Activated CD4-positive, alpha-beta memory T cell treated with anti-CD3 and anti-CD28 coated beads for 36 hours (primary cell): ENCODE results near the gene FRMD1. TPM values are rescaled to one million over a fixed set of nuclear protein-coding genes. Genes with fewer than 3 reads are reported as not detected.

ENCODE experiments used
- CTCF ChIA-PET: fragments of 350-600 bp; sonication (Branson Sonifier 250); formaldehyde crosslinking; loops from one replicate; lab custom pipeline; 2021; ENCODE audit warnings: antibody characterized with exemption, inconsistent platforms; lab: Charles Lee
- POLR2A ChIA-PET: fragments of 350-600 bp; sonication (Branson Sonifier 250); formaldehyde crosslinking; loops from one replicate; lab custom pipeline; 2021; ENCODE audit warnings: antibody characterized with exemption; lab: Charles Lee
- DNase-seq: peaks from one replicate; pipeline ENCODE4 v3.0.0-alpha.2; 2020
- H3K27ac Mint-ChIP-seq: one replicate; pipeline ENCODE4 v1.8.0; 2021; ENCODE audit warnings: mixed read lengths
- H3K27me3 Mint-ChIP-seq: one replicate; pipeline ENCODE4 v1.8.0; 2021; ENCODE audit warnings: mixed read lengths
- H3K36me3 Mint-ChIP-seq: one replicate; pipeline ENCODE4 v1.8.0; 2021; ENCODE audit warnings: mixed read lengths
- H3K4me1 Mint-ChIP-seq: one replicate; pipeline ENCODE4 v1.8.0; 2021; ENCODE audit warnings: low read depth, mixed read lengths
- H3K4me3 Mint-ChIP-seq: one replicate; pipeline ENCODE4 v1.8.0; 2021; ENCODE audit warnings: mild to moderate bottlenecking, mixed read lengths
- H3K9me3 Mint-ChIP-seq: one replicate; pipeline ENCODE4 v1.8.0; 2021; ENCODE audit warnings: mixed read lengths
- intact Hi-C: fragments of 100-400 bp; cut with micrococcal nuclease; formaldehyde crosslinking; loops from one replicate; pipeline ENCODE4 v1.15.1; 2023
- total RNA-seq, 2 experiments: library from RNA; stranded (reverse); gene quantifications; one replicate each; pipeline ENCODE4 v1.2.3, GENCODE V29; 2021

Gene FRMD1
- not detected for total RNA-seq

GRCh38 chr6:168078943-168079405, at the start of gene FRMD1:
FRMD1 (minus strand) TSS chr6:168079212; CDS start chr6:168079094, 118 bp downstream.
- DNase-seq: no peak
- no peak within 1 kb of the TSS for H3K4me3 Mint-ChIP-seq

GRCh38 chr6:168128006-168128630, 49.1 kb upstream of the FRMD1 start:
- no peak for DNase-seq
- H3K27ac Mint-ChIP-seq: no peak overlapping the region
- H3K4me1 Mint-ChIP-seq: no peaks in the 10 kb centered on the region

More at GRCh38 chr6:168078943-168079405, at the start of gene FRMD1:
- ChIA-PET CTCF (no interaction called here), POLR2A (no interaction called here)
- Mint-ChIP-seq H3K9me3 (no peaks in the 10 kb centered on the region), H3K4me1 (no peaks in the 10 kb centered on the region), H3K27ac (no peak within 1 kb of the TSS), H3K36me3 (no peaks in the 10 kb centered on the region), H3K27me3 (no peaks in the 10 kb centered on the region)
- intact Hi-C loops: no loop called here

GRCh38 chr6:168127384-168127868, 48.4 kb upstream of the FRMD1 start:
- Mint-ChIP-seq H3K4me1 (no peaks in the 10 kb centered on the region), H3K9me3 (peaks cover 2% of the 10 kb centered on the region), H3K27ac (no peak overlapping the region), H3K36me3 (no peaks in the 10 kb centered on the region), H3K27me3 (peaks cover 24% of the 10 kb centered on the region), H3K4me3 (no peak overlapping the region)
- POLR2A ChIA-PET: no interaction called here
- intact Hi-C loops: no loop called here
- DNase-seq: no peak
- CTCF ChIA-PET: no interaction called here

More at GRCh38 chr6:168128006-168128630, 49.1 kb upstream of the FRMD1 start:
- H3K36me3 Mint-ChIP-seq: no peaks in the 10 kb centered on the region
- CTCF ChIA-PET: no interaction called here
- H3K27me3 Mint-ChIP-seq: peaks cover 21% of the 10 kb centered on the region
- H3K9me3 Mint-ChIP-seq: no peaks in the 10 kb centered on the region
- POLR2A ChIA-PET: no interaction called here
- H3K4me3 Mint-ChIP-seq: no peak overlapping the region
- intact Hi-C loops: no loop called here

GRCh38 chr6:168126566-168127383, 47.8 kb upstream of the FRMD1 start:
- POLR2A ChIA-PET: no interaction called here
- Mint-ChIP-seq H3K9me3 (peaks cover 2% of the 10 kb centered on the region), H3K36me3 (no peaks in the 10 kb centered on the region), H3K27me3 (peaks cover 19% of the 10 kb centered on the region), H3K4me1 (no peaks in the 10 kb centered on the region), H3K27ac (no peak overlapping the region), H3K4me3 (no peak overlapping the region)
- CTCF ChIA-PET: no interaction called here
- DNase-seq: no peak
- intact Hi-C loops: no loop called here

- Mint-ChIP-seq H3K4me3 (no peak overlapping the region), H3K36me3 (no peaks in the 10 kb centered on the region), H3K27ac (no peak overlapping the region), H3K27me3 (peaks cover 11% of the 10 kb centered on the region), H3K4me1 (peaks cover 3% of the 10 kb centered on the region), H3K9me3 (peaks cover 2% of the 10 kb centered on the region)
- intact Hi-C loops: no loop called here
- no peak for DNase-seq
- ChIA-PET CTCF (no interaction called here), POLR2A (no interaction called here)
Measured at GRCh38 chr6:168125429-168126001, 46.5 kb upstream of the FRMD1 start.

- peaks cover 9% of the 10 kb centered on the region for H3K27me3 Mint-ChIP-seq
- POLR2A ChIA-PET: no interaction called here
- DNase-seq: no peak
- H3K4me1 Mint-ChIP-seq: peaks cover 3% of the 10 kb centered on the region
- H3K36me3 Mint-ChIP-seq: no peaks in the 10 kb centered on the region
- no peak overlapping the region for H3K4me3 Mint-ChIP-seq
- CTCF ChIA-PET: no interaction called here
- intact Hi-C loops: no loop called here
- peaks cover 2% of the 10 kb centered on the region for H3K9me3 Mint-ChIP-seq
- H3K27ac Mint-ChIP-seq: no peak overlapping the region
Measured at GRCh38 chr6:168124921-168125320, 45.9 kb upstream of the FRMD1 start.

- no peak overlapping the region for H3K4me3 Mint-ChIP-seq
- H3K4me1 Mint-ChIP-seq: peaks cover 3% of the 10 kb centered on the region
- CTCF ChIA-PET: no interaction called here
- H3K27ac Mint-ChIP-seq: no peak overlapping the region
- peaks cover 2% of the 10 kb centered on the region for H3K9me3 Mint-ChIP-seq
- H3K36me3 Mint-ChIP-seq: no peaks in the 10 kb centered on the region
- intact Hi-C loops: no loop called here
- DNase-seq: no peak
- POLR2A ChIA-PET: no interaction called here
- H3K27me3 Mint-ChIP-seq: peaks cover 9% of the 10 kb centered on the region
Measured at GRCh38 chr6:168124158-168124557, 45.1 kb upstream of the FRMD1 start.

- ChIA-PET CTCF (no interaction called here), POLR2A (no interaction called here)
- Mint-ChIP-seq H3K9me3 (peaks cover 2% of the 10 kb centered on the region), H3K4me3 (no peak overlapping the region), H3K4me1 (peaks cover 3% of the 10 kb centered on the region), H3K36me3 (no peaks in the 10 kb centered on the region), H3K27ac (no peak overlapping the region), H3K27me3 (peaks cover 9% of the 10 kb centered on the region)
- intact Hi-C loops: no loop called here
- DNase-seq: no peak
Measured at GRCh38 chr6:168123165-168123911, 44.3 kb upstream of the FRMD1 start.

- peaks cover 3% of the 10 kb centered on the region for H3K4me1 Mint-ChIP-seq
- POLR2A ChIA-PET: no interaction called here
- no peak for DNase-seq
- CTCF ChIA-PET: no interaction called here
- no peaks in the 10 kb centered on the region for H3K36me3 Mint-ChIP-seq
- intact Hi-C loops: no loop called here
- H3K27me3 Mint-ChIP-seq: peaks cover 9% of the 10 kb centered on the region
- H3K9me3 Mint-ChIP-seq: peaks cover 2% of the 10 kb centered on the region
- H3K4me3 Mint-ChIP-seq: no peak overlapping the region
- no peak overlapping the region for H3K27ac Mint-ChIP-seq
Measured at GRCh38 chr6:168122521-168122920, 43.5 kb upstream of the FRMD1 start.

- intact Hi-C loops: no loop called here
- CTCF ChIA-PET: no interaction called here
- H3K9me3 Mint-ChIP-seq: peaks cover 2% of the 10 kb centered on the region
- POLR2A ChIA-PET: no interaction called here
- no peak for DNase-seq
- no peak overlapping the region for H3K27ac Mint-ChIP-seq
- H3K4me1 Mint-ChIP-seq: peaks cover 3% of the 10 kb centered on the region
- no peaks in the 10 kb centered on the region for H3K36me3 Mint-ChIP-seq
- no peak overlapping the region for H3K4me3 Mint-ChIP-seq
- peaks cover 9% of the 10 kb centered on the region for H3K27me3 Mint-ChIP-seq
Measured at GRCh38 chr6:168122011-168122410, 43.0 kb upstream of the FRMD1 start.

GRCh38 chr6:168121303-168121665, 42.3 kb upstream of the FRMD1 start:
- H3K36me3 Mint-ChIP-seq: no peaks in the 10 kb centered on the region
- CTCF ChIA-PET: no interaction called here
- H3K27ac Mint-ChIP-seq: no peak overlapping the region
- peaks cover 3% of the 10 kb centered on the region for H3K4me1 Mint-ChIP-seq
- POLR2A ChIA-PET: no interaction called here
- peak; percentile 23 for DNase-seq
- peaks cover 2% of the 10 kb centered on the region for H3K9me3 Mint-ChIP-seq
- no peak overlapping the region for H3K4me3 Mint-ChIP-seq
- H3K27me3 Mint-ChIP-seq: peaks cover 9% of the 10 kb centered on the region
- intact Hi-C loops: no loop called here
